Smooth muscle cell of the umbilical artery (primary cell): ENCODE measurements around the gene A4GNT. TPM values are rescaled to one million over a fixed set of nuclear protein-coding genes. Genes with fewer than 3 reads are reported as not detected.

Experiments used
- total RNA-seq: library from RNA; depleted of rRNA; stranded (reverse); fragments of >200 nt; gene quantifications from 2 replicates; pipeline ENCODE4 v1.2.3, GENCODE V29; 2014

Gene A4GNT
- total RNA-seq: not detected in 2 replicates

DNA sequence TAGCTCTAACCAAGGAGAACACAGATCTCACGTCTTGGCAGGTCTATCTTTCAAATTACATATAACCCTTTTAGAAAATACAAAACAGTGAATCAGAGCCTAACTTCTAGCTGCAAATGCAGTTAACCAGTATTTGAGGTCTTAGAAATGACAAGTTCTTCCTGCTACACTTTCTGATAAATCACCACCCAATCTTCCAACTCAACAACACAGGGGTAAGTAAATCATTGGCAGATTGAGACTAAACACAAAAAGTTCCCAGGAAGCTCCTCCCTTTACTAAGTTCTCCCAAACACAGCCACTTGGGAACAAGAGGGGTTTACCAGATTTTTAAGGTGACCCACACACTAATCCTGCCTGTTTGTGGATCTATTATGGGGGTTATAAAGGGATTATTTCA is at the start of gene A4GNT:
A4GNT (minus strand) TSS at position 152 of the 400 bp plus-strand sequence. CDS start 1,134 bp downstream, outside the sequence.

DNA sequence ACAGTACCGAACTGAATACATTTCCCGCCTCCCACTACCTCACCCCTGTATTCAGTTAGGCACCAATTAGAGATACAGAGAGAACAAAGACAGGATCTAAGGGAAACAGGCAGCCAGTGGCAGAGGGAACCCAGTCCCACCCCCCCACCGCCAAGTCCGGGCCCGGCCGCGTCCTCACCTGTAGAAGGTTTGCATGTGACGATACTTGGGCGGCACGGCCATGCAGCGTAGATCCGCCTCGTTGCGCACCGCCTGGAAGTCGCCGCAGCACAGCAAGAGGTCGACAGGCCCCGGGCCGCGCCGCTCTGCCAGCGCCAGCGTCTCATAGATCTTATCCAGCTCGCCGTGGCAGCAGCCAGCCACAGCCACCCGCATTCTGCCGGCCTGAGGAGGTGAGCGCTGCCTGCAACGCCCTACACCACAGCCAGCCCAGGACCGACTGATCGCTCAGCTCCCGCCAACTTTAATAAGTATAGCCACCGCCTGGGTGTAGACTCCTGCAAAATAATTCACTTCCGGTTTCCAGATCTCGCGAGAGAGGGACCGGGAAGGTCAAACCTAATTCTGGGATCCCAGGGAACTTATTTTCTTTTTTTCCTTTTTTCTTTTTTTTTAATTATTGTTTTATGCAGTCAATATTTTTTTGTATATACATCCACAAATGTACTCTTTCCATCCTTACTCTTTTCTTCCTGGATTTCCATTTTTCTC is 42.4 kb upstream of the A4GNT start, which contains the start of gene DBR1:
DBR1 (minus strand) TSS at position 501 of the 711 bp plus-strand sequence; CDS start at position 375, 126 bp downstream.

GRCh38 chr3:138114988-138115971 is 16.9 kb downstream of the A4GNT start, which contains the start of gene DZIP1L:
Gene DZIP1L, minus strand, starts transcription at chr3:138115608. Its CDS starts 11,637 bp downstream, at chr3:138103971.

Other genes starting within 250 kb of the A4GNT start
- not detected in 2 replicates for gene CLDN18, start 122.2 kb downstream of the A4GNT start, total RNA-seq
- 25.2 and 31.9 TPM in 2 replicates for gene DZIP1L, start 16.8 kb downstream of the A4GNT start, total RNA-seq
- gene DBR1, start 42.5 kb upstream of the A4GNT start, total RNA-seq: 13.4 and 14.8 TPM in 2 replicates
- 46.6 and 51.7 TPM in 2 replicates for gene ARMC8, start 54.9 kb upstream of the A4GNT start, total RNA-seq
- not detected in 2 replicates for gene NME9, start 197.5 kb upstream of the A4GNT start, total RNA-seq
- 48.9 and 76.3 TPM in 2 replicates for gene MRAS, start 216.2 kb upstream of the A4GNT start, total RNA-seq